Erythroblast (primary cell): ENCODE data around the gene CDCA3.
"Not testable (repeated sequence)": the region's sequence is repeated elsewhere in the genome, so short reads cannot be mapped to it uniquely, and the experiment has no call there.

Experiments used
- DNase-seq, 2 experiments: peaks; one replicate each; lab custom pipeline; 2025; lab: John Stamatoyannopoulos, UW
- GATA1 ChIP-seq: IDR thresholded peaks from 2 replicates; pipeline ENCODE4 v1.6.1; 2011; ENCODE audit warnings: low read depth, mild to moderate bottlenecking, control low read depth, low read length, moderate library complexity
- POLR2A ChIP-seq: IDR thresholded peaks from 2 replicates; pipeline ENCODE4 v1.6.1; 2011; ENCODE audit warnings: mild to moderate bottlenecking, low read length

Gene CDCA3

DNA sequence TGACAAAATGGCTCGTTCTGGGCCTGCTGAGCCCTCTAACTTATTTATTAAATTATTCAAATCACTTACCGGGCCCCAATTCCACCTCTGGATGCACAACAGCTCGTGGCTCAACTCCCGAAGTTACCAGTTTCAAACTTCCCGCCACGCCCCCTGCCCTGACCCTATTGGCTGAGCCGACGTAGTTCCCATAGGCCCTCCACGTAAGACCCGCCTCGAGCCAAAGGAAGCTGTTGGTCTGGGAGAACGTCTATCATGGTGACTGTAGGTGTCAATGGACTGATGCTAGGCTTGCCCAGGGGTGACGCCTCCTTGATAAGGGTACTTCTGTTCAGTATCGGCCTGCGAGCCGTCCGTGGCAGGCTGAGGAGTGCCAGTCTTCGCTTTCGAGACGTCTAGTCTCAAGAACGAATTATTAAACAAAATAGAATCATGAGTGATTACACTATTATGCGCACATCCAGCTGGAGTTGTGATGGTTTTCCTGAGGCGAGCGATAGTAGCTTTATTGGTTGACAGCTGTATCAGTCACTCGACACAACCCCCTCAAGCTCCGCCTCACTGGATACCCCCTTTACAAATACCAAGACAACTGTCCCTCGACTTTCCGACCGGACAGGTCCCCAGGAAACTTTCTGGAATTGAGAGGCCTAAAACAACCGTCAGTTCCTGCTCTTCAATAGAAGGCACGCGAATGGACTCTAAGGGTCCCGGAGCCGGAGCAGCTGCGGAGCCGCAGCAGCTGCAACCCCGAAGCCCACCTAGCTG lies at the start of gene CDCA3:
CDCA3 (minus strand) TSS at position 134 of the 768 bp plus-strand sequence. CDS start 334 bp downstream, outside the sequence.
- peak; percentile 99 to 100 for DNase-seq
- TF ChIP-seq GATA1: no peak
- TF ChIP-seq POLR2A: peak; percentile 100

DNA sequence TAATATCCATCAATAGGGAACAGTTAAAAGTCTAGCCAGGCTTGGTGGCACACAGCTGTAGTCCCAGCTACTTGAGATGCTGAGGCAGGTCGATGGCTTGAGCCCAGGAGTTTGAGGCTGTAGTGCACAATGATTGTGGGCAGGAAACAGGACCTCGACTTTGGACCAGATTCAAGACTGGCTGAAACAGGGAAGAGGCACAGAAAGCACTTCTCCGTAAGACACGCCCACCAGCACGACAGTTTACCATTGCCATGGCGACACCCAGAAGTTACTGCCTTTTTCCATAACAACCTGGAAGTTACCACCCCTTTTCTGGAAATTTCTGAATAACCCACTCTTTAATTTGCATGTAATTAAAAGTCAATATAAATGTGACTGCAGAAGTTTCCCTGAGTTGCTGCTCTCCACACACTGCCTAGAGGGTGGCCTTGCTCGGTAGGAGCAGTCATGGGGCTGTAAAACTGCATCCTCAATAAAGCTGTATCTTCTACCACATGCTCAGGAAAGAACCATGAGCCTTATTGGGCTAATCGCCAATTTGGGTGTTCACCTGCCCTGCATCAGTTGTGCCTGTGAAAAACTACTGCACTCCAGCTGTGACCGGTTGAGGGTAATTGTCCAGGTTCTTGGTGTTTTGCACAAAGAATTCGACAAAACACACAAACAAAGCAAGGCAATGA lies 48.9 kb upstream of the CDCA3 start:
- DNase-seq: peak; percentile 49 to 70
- TF ChIP-seq GATA1: no peak
- peak; percentile 32 for TF ChIP-seq POLR2A

DNA sequence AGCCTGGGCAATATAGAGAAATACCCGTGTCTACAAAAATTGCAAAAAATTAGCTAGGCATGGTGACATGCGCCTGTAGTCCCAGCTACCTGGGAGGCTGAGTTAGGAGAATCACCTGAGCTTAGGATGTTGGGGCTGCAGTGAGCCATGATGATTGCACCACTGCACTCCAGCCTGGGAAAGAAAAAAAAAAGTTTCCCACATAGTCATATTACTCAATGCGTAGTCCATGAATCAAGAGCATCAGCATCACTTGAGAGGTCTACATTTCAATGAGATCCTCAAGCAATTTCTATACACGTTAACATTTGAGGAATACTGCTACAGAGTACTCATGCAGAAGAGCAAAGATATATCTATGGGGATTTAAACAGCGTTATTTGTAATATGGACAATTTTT lies 48.3 kb upstream of the CDCA3 start:
- no peak for DNase-seq
- TF ChIP-seq POLR2A: no peak
- no peak for TF ChIP-seq GATA1

DNA sequence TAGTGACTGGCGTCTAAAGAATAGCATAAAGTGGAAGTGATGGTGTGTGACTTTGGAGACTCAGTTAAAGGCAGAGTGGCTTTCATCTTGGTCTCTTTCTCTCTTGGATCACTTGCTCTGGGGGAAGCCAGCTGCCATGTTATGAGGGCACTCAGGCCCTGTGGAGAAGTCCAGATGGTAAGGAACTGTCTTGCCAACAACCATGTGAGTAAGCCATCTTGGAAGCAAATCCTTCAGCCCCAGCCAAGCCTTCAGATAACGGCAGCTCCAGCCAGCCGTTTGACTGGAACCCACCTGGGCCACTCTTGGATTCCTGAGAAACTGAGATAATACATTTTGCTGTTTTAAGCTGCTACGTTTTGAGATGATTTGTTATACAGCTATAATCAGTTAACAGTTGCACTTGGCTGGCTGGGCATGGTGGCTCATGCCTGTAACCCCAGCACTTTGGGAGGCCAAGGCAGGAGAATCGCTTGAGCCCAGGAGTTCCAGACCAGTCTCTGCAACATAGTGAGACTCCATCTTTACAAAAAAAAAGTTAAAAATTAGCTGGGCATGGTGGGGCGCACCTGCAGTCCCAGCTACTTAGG lies 45.9 kb upstream of the CDCA3 start:
- DNase-seq: no peak

DNA sequence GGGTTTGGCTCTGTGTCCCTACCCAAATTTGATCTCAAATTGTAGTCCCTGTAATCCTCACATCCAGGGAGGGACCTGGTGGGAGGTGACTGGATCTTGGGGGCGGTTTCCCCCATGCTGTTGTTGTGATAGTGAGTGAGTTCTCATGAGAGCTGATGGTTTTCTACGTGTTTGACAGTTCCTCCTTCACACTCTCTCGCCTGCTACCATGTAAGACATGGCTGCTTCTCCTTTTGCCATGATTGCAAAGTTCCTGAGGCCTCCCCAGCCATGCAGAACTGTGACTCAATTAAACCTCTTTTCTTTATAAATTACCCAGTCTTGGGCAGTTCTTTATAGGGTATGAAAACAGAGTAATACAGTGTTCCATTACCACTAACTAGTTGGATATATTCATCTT lies 43.2 kb upstream of the CDCA3 start:
- DNase-seq: no peak
- TF ChIP-seq GATA1 (no peak), POLR2A (no peak)

More for the DNA sequence above, 45.9 kb upstream of the CDCA3 start:
- TF ChIP-seq POLR2A: no peak
- no peak for TF ChIP-seq GATA1

DNA sequence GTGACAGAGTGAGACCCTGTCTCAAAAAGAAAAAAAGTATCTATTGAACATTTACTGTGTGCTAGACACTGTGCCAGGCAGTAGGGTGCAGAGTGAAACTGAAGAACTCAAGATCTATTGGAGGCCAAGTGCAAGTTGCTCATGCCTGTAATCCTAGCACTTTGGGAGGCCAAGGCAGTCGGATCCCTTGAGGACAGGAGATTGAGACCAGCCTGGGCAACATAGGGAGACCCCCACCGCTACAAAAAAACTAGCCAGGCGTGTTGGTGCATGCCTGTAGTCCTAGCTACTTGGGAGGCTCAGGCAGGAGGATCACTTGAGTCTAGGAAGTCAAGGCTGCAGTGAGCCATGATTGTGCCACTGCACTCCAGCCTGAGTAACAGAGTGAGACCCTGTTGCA lies 41.6 kb upstream of the CDCA3 start:
- not testable (repeated sequence) for DNase-seq

DNA sequence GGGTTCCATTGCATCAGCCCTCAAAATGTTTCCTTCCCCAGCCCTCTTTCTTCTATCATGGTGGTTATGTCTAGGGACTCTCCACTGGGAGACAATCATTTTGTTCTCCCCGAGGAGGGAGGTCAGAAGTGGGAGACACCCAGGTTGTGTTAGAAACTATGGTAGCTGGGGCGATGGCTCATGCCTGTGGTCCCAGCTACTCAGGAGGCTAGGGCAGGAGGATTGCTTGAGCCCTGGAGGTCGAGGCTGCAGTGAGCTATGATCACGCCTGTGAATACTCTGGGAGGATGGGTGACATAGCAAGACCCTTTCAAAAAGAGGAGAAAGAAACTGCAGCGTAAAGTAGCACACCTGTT lies 40.5 kb upstream of the CDCA3 start:
- no peak for DNase-seq

DNA sequence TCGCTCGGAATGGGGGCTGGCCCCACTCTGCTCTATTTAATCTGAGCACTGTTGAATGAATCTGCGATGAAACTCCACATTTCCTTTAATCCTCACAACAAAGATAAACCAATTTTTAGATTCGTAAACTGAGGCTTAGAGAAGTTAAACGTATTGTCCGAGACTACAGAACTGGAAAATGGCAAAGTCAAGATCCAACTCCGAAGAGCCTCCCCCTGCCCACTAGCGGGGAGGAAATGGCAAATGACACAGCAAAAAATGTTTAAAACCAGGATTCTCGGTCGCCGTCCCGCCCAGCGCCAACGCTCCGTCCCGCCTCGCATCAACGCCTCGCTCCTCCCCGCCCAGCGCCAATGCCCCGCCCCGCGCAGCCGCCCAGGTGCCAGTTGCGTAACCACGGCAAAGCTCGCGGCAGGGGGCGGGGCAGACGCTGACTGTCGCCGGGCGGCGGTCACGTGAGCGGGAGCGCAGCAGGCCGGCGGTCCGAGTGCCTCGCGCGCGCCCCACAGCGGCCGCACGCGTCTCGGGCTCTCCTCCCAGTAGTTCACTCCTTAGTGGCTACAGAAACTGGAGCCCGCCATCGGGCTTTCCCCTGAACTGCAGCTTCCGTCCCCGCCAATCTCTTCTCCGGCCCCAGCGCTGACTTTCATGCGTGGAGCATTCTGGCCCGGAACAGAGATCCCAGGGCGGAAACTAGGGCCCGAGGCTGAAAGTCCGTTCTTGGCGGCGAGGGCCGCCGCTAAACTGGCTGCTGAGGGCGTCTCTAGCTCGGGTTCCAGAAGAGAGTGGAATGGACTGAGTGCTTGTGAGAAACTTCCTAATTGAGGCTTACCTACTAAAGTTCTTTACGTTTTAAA lies 39.9 kb upstream of the CDCA3 start:
- TF ChIP-seq POLR2A (peak; percentile 81), GATA1 (no peak)
- DNase-seq: peak; percentile 99 to 100

More for the DNA sequence above, 40.5 kb upstream of the CDCA3 start:
- TF ChIP-seq POLR2A (no peak), GATA1 (no peak)

DNA sequence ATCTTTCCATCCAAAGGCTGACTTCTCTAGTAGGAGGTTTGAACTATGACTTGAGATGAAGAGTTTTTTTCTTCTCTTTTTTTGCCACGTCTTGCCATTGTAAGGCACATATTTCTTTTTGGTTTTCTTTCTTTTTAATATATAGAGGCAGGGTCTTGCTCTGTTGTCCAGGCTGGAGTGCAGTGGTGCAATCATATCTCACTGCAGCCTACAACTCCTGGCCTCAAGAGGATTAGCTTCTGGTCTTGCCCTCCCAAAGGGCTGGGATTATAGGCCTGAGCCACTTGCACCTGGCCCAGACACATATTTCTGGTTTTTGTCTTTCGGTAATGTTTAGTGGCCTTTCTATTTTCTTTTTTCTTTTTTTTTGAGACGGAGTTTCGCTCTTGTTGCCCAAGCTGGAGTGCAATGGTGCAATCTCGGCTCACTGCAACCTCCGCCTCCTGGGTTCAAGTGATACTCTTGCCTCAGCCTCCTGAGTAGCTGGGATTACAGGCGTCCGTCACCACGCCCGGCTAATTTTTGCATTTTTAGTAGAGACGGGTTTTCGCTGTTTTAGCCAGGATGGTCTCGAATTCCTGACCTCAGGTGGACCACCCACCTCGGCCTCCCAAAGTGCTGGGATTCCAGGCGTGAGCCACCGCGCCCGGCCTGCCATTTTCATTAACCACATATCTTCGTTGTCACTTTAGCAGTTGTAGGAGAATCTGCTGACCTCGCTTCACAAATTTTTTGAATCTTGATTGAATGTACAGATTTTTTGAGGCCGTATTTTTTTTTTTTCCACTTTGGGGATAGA lies 38.9 kb upstream of the CDCA3 start:
- DNase-seq: not testable (repeated sequence)

DNA sequence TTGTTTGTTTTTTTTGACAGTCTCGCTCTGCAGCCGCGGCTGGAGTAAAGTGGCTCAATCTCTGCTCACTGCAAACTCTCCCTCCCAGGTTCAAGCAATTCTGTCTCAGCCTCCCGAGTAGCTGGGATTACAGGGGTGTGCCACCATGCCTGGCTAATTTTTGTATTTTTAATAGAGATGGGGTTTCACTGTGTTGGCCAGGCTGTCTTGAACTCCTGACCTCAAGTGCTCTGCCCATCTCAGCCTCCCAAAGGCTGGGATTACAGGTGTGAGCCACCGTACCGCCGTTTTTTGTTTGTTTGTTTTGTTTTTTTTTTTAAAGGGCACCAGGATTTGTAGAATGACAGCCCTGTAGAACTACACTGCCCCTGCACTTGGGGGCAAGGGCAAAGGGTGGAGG lies 37.7 kb upstream of the CDCA3 start:
- DNase-seq: not testable (repeated sequence)

DNA sequence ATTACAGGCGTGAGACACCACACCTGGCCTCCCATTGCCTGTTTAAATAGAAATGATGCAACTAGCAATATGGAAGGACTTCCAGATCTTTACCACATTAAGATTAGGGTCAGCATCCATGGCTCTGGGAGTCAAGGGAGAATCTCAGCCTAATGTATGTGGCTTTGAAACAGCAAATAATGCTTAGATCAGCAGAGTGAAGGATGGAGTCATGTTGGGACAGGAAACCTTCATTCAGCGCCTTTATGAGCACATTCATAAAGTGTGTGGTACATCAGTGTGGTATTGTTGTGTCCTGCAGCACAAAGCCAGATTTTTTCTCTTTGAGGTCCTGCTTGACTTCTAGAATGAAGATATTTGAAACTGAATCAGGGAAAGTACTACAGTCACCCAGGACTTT lies 37.3 kb upstream of the CDCA3 start:
- no peak for DNase-seq

DNA sequence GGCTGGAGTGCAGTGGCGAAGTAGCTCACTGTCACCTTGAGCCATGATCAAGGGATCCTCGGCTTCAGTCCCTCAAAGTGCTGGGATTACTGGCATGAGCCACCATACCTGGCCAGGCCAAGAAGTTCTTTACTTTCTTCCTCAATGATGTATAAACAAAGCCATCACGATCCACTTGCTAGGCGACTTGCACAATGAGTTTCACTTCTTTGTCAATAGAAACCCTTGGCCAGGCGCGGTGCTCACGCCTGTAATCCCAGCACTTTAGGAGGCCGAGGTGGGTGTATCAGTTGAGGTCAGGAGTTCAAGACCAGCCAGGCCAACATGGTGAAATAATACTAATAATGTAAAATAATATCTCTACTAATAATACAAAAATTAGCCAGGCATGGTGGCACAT lies 36.4 kb upstream of the CDCA3 start:
- no peak for DNase-seq

More for the DNA sequence above, 37.3 kb upstream of the CDCA3 start:
- TF ChIP-seq POLR2A (no peak), GATA1 (no peak)

DNA sequence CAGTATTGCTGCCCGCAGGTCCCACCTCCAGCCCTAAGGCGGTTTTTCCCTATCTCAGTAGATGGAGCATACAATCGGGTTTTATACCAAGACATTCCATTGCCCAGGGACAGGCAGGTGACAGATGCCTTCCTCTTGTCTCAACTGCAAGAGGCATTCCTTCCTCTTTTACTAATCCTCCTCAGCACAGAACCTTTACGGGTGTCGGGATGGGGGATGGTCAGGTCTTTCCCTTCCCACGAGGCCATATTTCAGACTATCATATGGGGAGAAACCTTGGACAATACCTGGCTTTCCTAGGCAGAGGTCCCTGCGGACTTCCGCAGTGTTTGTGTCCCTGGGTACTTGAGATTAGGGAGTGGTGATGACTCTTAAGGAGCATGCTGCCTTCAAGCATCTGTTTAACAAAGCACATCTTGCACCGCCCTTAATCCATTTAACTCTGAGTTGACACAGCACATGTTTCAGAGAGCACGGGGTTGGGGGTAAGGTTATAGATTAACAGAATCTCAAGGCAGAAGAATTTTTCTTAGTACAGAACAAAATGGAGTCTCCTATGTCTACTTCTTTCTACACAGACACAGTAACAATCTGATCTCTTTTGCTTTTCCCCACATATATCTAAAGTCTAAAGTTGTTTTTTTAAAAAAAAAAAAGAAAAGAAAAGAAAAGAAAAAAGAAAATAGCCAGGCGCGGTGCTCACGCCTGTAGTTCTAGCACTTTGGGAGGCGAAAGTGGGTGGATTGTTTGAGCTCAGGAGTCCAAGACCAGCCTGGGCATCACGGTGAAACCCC lies 35.3 kb upstream of the CDCA3 start:
- DNase-seq: not testable (repeated sequence)

More for the DNA sequence above, 36.4 kb upstream of the CDCA3 start:
- TF ChIP-seq GATA1 (no peak), POLR2A (no peak)
